AG04449 (cell line): ENCODE data around the gene UCK1.

Experiments
- CTCF ChIA-PET: fragments of 350-600 bp; formaldehyde crosslinking; extraction: SDS; loops from one replicate; lab custom pipeline; 2021; ENCODE audit warnings: antibody characterized with exemption; lab: Yijun Ruan, JAX
- POLR2A ChIA-PET: fragments of 400-600, 350-600 bp; formaldehyde crosslinking; extraction: SDS; loops from one replicate; lab custom pipeline; 2020; ENCODE audit warnings: antibody characterized with exemption, inconsistent platforms; lab: Yijun Ruan, JAX
- DNase-seq: peaks from one replicate; pipeline ENCODE4 v3.0.0-alpha.2; 2010; ENCODE audit warnings: low read depth, low spot score
- H3K4me3 ChIP-seq: 2 replicates; pipeline ENCODE4 v1.5.1; 2011; ENCODE audit warnings: low read depth, mild to moderate bottlenecking, control low read depth, low read length
- TF ChIP-seq, protein P1 (sequence below): IDR thresholded peaks from one replicate; pipeline ENCODE4 v1.5.1; 2011; ENCODE audit warnings: mild to moderate bottlenecking, moderate library complexity, low read length, control low read depth, inconsistent platforms; ENCODE audit not compliant: insufficient read depth; ENCODE audit errors: missing control alignments

Gene UCK1

DNA sequence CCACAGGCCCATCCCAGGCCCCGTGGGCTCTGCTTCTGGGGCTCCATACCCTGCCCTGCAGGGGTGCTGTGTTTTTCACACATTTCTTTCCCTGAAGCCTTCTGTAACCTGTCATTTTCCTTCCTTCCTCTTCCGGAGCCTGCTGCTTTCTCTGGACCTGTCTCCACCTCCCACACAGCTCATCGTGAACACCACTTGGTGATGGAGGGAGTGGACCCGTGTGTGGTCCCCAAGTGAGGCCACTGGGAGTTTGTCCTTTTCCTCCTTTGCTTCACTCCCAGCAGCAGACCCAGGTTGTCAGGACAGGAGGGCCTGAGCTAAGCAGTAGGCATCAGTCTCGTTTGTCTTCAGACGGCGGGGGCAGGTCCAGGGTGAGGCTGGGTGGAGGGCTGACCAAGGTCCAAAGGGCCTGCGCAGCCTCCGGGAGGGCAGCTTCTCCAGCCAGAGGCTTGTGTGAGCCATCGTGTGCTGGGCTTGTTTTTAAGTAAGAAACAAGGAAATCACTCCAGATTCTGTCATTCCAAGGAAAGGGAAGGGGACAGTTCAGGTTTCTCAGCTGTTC lies 34.1 kb downstream of the UCK1 start:
- no peak for DNase-seq
- POLR2A ChIA-PET = interaction anchor here (1.1 kb wide), 1 partner anchor 124 kb away, joined by 4 read pairs; no protein-coding TSS in a partner anchor
- no peak overlapping the region for H3K4me3 ChIP-seq
- TF ChIP-seq, protein P1, sequence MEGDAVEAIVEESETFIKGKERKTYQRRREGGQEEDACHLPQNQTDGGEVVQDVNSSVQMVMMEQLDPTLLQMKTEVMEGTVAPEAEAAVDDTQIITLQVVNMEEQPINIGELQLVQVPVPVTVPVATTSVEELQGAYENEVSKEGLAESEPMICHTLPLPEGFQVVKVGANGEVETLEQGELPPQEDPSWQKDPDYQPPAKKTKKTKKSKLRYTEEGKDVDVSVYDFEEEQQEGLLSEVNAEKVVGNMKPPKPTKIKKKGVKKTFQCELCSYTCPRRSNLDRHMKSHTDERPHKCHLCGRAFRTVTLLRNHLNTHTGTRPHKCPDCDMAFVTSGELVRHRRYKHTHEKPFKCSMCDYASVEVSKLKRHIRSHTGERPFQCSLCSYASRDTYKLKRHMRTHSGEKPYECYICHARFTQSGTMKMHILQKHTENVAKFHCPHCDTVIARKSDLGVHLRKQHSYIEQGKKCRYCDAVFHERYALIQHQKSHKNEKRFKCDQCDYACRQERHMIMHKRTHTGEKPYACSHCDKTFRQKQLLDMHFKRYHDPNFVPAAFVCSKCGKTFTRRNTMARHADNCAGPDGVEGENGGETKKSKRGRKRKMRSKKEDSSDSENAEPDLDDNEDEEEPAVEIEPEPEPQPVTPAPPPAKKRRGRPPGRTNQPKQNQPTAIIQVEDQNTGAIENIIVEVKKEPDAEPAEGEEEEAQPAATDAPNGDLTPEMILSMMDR = no peak
- CTCF ChIA-PET = interaction anchor here (0.7 to 1.5 kb wide), 4 partner anchors 9 to 146 kb away, joined by 3 to 4 read pairs (median 4); no protein-coding TSS in a partner anchor

DNA sequence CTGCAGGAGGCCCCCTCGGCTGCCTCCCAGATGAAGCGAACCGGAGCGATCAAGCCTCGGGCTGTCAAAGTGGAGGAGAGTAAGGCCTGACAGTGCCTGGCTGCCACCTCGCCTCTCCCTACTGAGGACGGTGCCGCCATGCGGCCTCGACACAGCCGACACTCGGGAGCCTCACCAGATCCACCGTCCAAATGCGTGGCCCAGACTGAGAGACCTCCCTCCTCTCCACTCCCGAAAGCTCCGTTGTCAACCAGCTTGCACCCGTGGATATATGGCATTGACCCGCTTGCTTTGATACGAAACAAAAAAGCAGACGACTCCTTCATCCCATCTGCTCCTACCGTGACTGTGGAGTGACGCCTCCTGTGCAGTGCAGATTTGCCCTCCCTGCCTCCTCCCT lies 35.3 kb downstream of the UCK1 start:
- ChIA-PET CTCF (interaction anchor here (1.1 to 1.3 kb wide), 2 partner anchors 15 to 145 kb away, joined by 3 read pairs; no protein-coding TSS in a partner anchor), POLR2A (no interaction called here)
- no peak overlapping the region for H3K4me3 ChIP-seq
- DNase-seq = no peak
- TF ChIP-seq, protein P1 = no peak

DNA sequence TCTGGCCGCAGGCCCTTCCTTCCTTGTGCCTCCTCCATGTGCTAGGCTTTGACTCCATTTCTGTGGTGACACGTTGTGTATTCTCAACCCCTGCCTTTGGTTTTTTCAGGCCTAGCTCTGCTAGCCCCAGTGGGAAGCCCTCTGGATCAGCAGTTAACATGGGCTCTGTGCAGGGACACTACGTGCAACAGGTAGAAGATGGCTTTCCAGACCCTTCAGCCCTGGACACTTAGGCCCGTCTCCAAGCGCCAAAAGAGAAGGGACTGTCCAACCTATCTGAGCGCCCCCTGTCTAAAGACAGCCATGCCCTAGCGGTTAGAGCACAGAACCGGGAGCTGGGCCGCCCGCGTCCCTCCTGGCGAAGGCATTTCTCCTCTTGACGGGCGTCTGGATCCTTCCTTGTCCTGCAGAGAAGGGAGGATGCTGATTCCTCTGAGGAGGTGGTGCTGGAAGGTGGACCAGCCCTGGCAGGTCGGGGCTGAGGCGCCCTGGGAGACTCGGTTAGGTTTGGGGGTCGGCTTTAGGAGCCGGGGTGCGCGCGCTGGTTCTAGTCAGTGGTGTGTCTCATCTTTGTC lies 36.7 kb downstream of the UCK1 start:
- CTCF ChIA-PET = interaction anchor here (1.3 to 1.5 kb wide), 2 partner anchors 14 to 16 kb away, joined by 3 to 4 read pairs; no protein-coding TSS in a partner anchor
- H3K4me3 ChIP-seq = no peak overlapping the region
- POLR2A ChIA-PET = no interaction called here
- DNase-seq = no peak
- TF ChIP-seq, protein P1 = no peak

DNA sequence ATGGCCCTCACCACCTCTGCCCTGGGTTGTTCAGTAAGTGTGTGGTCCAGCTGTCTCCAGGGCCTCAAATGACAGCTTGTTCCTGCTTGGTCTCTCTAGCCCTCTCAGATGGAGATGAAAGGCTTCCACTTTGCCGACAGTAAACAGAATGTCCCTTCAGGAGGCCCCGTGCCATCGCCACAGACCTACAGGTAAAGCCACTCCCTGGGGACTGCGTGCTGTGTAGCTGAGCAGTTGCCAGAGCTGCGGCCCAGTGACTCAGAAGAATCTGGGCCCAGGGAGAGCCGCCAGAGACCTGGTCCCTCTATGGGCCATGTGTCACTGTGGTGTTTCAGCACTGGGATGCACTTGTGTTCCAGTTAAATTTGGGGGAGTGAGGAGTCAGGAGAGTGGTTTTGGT lies 39.0 kb downstream of the UCK1 start:
- CTCF ChIA-PET = interaction anchor here (1.2 kb wide), 1 partner anchor 13 kb away, joined by 3 read pairs; no protein-coding TSS in a partner anchor
- POLR2A ChIA-PET = no interaction called here
- no peak overlapping the region for H3K4me3 ChIP-seq
- TF ChIP-seq, protein P1 = no peak
- DNase-seq = no peak

DNA sequence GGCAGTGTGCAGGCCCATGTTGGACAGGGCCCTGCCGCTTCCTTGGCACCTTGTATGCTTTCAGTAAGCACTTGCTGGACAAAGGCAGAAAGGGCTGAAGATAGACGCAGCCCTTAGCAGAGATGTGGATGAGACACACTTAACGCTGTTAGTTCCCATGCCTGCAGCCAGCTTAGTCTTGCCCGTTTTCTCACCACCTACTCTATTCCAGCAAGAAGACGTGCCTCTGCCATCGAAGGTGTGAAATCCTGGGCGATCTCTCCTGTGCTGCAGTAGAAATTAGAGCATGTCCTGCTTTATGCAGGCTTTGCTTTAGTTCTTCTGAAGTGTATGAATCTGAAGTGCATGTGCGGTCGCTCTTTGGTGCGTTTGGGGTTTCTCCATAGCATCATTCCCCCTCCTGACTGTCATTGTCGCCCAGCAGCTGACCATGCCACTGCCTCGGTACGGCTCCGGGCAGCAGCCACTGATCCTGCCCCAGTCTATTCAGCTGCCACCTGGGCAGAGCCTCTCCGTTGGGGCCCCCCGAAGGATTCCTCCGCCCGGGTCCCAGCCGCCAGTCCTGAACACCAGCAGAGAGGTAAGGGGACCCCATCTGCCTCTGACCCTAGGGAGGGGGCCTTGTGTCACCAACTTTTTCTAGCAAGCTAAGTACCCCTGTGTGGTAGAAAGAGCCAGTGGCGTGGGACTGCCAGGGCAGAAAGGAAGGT lies 39.9 kb downstream of the UCK1 start:
- ChIA-PET POLR2A (interaction anchor here (0.6 kb wide), 1 partner anchor 28 kb away, joined by 3 read pairs; no protein-coding TSS in a partner anchor), CTCF (interaction anchor here (1.2 to 1.9 kb wide), 2 partner anchors 12 to 13 kb away, joined by 3 to 7 read pairs; no protein-coding TSS in a partner anchor)
- no peak overlapping the region for H3K4me3 ChIP-seq

More for the DNA sequence above, 39.9 kb downstream of the UCK1 start:
- DNase-seq = no peak
- TF ChIP-seq, protein P1 = no peak
